ENCODE results near the gene DHX30. TPM values are rescaled to one million over a fixed set of nuclear protein-coding genes. Genes with fewer than 3 reads are reported as not detected.

Gene DHX30
- total RNA-seq, 2 donors from 2014 or later, result 39.7 to 50.5 TPM

- intact Hi-C loops (cut with DNase I), result no loop called here
- DNase-seq, result no peak
- no peak for ATAC-seq
These were observed 96.7 kb downstream of the DHX30 start for GRCh38 chr3:47899495-47900108.

Small RNA genes within 50 kb of the gene (microRNA-seq; reads per million reads assigned to microRNA genes)
- gene MIR1226, result 27.4 to 53.4 reads per million in 2 donors

Other genes with a start within 250 kb of the DHX30 start
- under 1 TPM; 0.60 to 0.88 TPM for gene CSPG5, start 224.3 kb upstream of the DHX30 start, total RNA-seq
- 10 to 100 TPM; 28.0 to 29.9 TPM for gene SMARCC1, start 21.2 kb upstream of the DHX30 start, total RNA-seq
- 100 to 1,000 TPM; 328 to 374 TPM for gene MAP4, start 213.3 kb downstream of the DHX30 start, total RNA-seq